H1 (cell line): ENCODE data around the gene EMC7. TPM values are rescaled to one million over a fixed set of nuclear protein-coding genes. Genes with fewer than 3 reads are reported as not detected.

Experiments used
- CTCF ChIA-PET: fragments of 300-600 bp; sonication (Branson Sonifier 250); formaldehyde crosslinking; loops from one replicate; lab custom pipeline; 2021; ENCODE audit not compliant: partially characterized antibody; lab: Charles Lee
- POLR2A ChIA-PET: fragments of 300-600 bp; sonication (Branson Sonifier 250); formaldehyde crosslinking; loops from one replicate; lab custom pipeline; 2021; ENCODE audit warnings: inconsistent platforms; ENCODE audit not compliant: partially characterized antibody; lab: Charles Lee
- DNase-seq, 2 experiments: peaks; one replicate each; pipeline versions ENCODE4 v3.0.0 to v3.0.0-alpha.2; 2010 to 2022; ENCODE audit warnings: low spot score in 2 of 2, low read depth in 1 of 2, mixed read lengths in 1 of 2
- FAIRE-seq: peaks from 2 replicates; lab custom pipeline; 2011; peaks lifted over from hg19 to GRCh38; lab: Jason Lieb, UNC
- H2AFZ ChIP-seq: 2 replicates; pipeline ENCODE4 v1.8.1; 2012; ENCODE audit warnings: low read length, inconsistent platforms
- H2AK5ac ChIP-seq: 2 replicates; pipeline ENCODE4 v1.6.1; 2013; ENCODE audit warnings: low read depth, low read length
- H2BK120ac ChIP-seq: replicated peaks from 2 replicates; pipeline ENCODE3; 2013; ENCODE audit warnings: low read depth, low read length, inconsistent platforms
- H2BK12ac ChIP-seq: 2 replicates; pipeline ENCODE4 v1.6.1; 2013; ENCODE audit warnings: low read depth, low read length
- H2BK15ac ChIP-seq: 2 replicates; pipeline ENCODE4 v1.6.1; 2013; ENCODE audit warnings: low read length
- H2BK20ac ChIP-seq: 2 replicates; pipeline ENCODE4 v1.6.1; 2013; ENCODE audit warnings: low read length
- H2BK5ac ChIP-seq: 2 replicates; pipeline ENCODE4 v1.6.1; 2013; ENCODE audit warnings: low read depth, low read length
- H3K14ac ChIP-seq: 2 replicates; pipeline ENCODE4 v1.6.1; 2013; ENCODE audit warnings: inconsistent platforms; ENCODE audit not compliant: insufficient read length
- H3K18ac ChIP-seq: 2 replicates; pipeline ENCODE4 v1.6.1; 2013; ENCODE audit warnings: low read length; ENCODE audit errors: extremely low read depth
- H3K23ac ChIP-seq: 2 replicates; pipeline ENCODE4 v1.6.1; 2013; ENCODE audit warnings: inconsistent platforms; ENCODE audit not compliant: insufficient read length
- H3K23me2 ChIP-seq: 2 replicates; pipeline ENCODE4 v1.6.1; 2013; ENCODE audit warnings: low read depth, low read length
- H3K27ac ChIP-seq: 2 replicates; pipeline ENCODE4 v1.6.1; 2011; ENCODE audit warnings: low read depth, low read length, inconsistent platforms
- H3K27me3 ChIP-seq, 4 experiments: replicated peaks in 1 of 4; 1 replicate in 1 of 4; 2 replicates in 3 of 4; pipeline versions ENCODE4 v1.6.1 to v1.8.1; 2011 to 2013; ENCODE audit warnings: low read length in 3 of 4, mild to moderate bottlenecking in 3 of 4, inconsistent platforms in 2 of 4, mixed read lengths in 2 of 4, moderate library complexity in 1 of 4; ENCODE audit not compliant: control insufficient read depth in 3 of 4, insufficient read depth in 3 of 4; ENCODE audit errors: extremely low read depth in 1 of 4
- H3K36me3 ChIP-seq, 4 experiments: 2 replicates each; pipeline versions ENCODE4 v1.6.1 to v1.8.1; 2011 to 2013; ENCODE audit warnings: mild to moderate bottlenecking in 4 of 4, low read length in 3 of 4, moderate library complexity in 2 of 4, control low read depth in 1 of 4, inconsistent platforms in 1 of 4; ENCODE audit not compliant: insufficient read depth in 4 of 4, control insufficient read depth in 2 of 4
- H3K4ac ChIP-seq: replicated peaks from 2 replicates; pipeline ENCODE3; 2013; ENCODE audit warnings: low read length, low read depth, mixed read lengths, inconsistent platforms; ENCODE audit not compliant: insufficient read length
- H3K4me1 ChIP-seq, 4 experiments: replicated peaks in 1 of 4; 1 replicate in 1 of 4; 2 replicates in 3 of 4; pipeline versions ENCODE4 v1.6.1 to v1.8.1; 2011 to 2013; ENCODE audit warnings: low read length in 3 of 4, inconsistent platforms in 2 of 4, mixed read lengths in 1 of 4; ENCODE audit not compliant: insufficient read depth in 4 of 4, control insufficient read depth in 3 of 4
- H3K4me2 ChIP-seq, 2 experiments: 2 replicates each; pipeline versions ENCODE4 v1.6.1 to v1.8.1; 2011 to 2013; ENCODE audit warnings: low read depth in 2 of 2, low read length in 2 of 2, control low read depth in 1 of 2, inconsistent platforms in 1 of 2, mild to moderate bottlenecking in 1 of 2; ENCODE audit not compliant: insufficient read depth in 1 of 2
- H3K4me3 ChIP-seq, 4 experiments: fragments of 200-600, 300-600 bp in 1 of 4; sonication (generic), shearing (Covaris generic), sonication (Bioruptor Twin) in 1 of 4; 2 replicates each; pipeline versions ENCODE4 v1.5.1 to v1.8.1; 2011 to 2016; ENCODE audit warnings: low read length in 4 of 4, low read depth in 3 of 4, control low read depth in 2 of 4, inconsistent platforms in 2 of 4, mild to moderate bottlenecking in 2 of 4, mixed read lengths in 1 of 4, moderate library complexity in 1 of 4; ENCODE audit not compliant: insufficient read depth in 2 of 4; ENCODE audit errors: extremely low read depth in 1 of 4
- H3K56ac ChIP-seq: replicated peaks from 2 replicates; pipeline ENCODE3; 2013; ENCODE audit warnings: low read depth, mild to moderate bottlenecking, mixed read lengths, low read length, inconsistent platforms; ENCODE audit not compliant: insufficient read length
- H3K79me1 ChIP-seq: 2 replicates; pipeline ENCODE4 v1.6.1; 2013; ENCODE audit warnings: low read depth, low read length, control low read depth
- H3K79me2 ChIP-seq, 2 experiments: 2 replicates each; pipeline versions ENCODE4 v1.6.1 to v1.8.1; 2012 to 2013; ENCODE audit warnings: low read length in 2 of 2, mild to moderate bottlenecking in 2 of 2, inconsistent platforms in 1 of 2; ENCODE audit not compliant: insufficient read depth in 2 of 2, control insufficient read depth in 1 of 2
- H3K9ac ChIP-seq, 4 experiments: replicated peaks in 1 of 4; 1 replicate in 1 of 4; 2 replicates in 3 of 4; pipeline versions ENCODE4 v1.6.1 to v1.8.1; 2011 to 2013; ENCODE audit warnings: low read depth in 3 of 4, low read length in 3 of 4, control low read depth in 2 of 4, mild to moderate bottlenecking in 2 of 4, moderate library complexity in 2 of 4, inconsistent platforms in 1 of 4; ENCODE audit errors: extremely low read depth in 1 of 4
- H3K9me3 ChIP-seq, 2 experiments: 2 replicates each; pipeline versions ENCODE4 v1.6.1 to v1.8.1; 2012 to 2013; ENCODE audit warnings: mild to moderate bottlenecking in 2 of 2, moderate library complexity in 2 of 2, control low read depth in 1 of 2, inconsistent platforms in 1 of 2, low read depth in 1 of 2, low read length in 1 of 2, mixed read lengths in 1 of 2; ENCODE audit not compliant: insufficient read depth in 2 of 2
- H4K20me1 ChIP-seq, 2 experiments: replicated peaks in 1 of 2; 2 replicates each; pipeline versions ENCODE3 to v1.8.1; 2011 to 2013; ENCODE audit warnings: inconsistent platforms in 2 of 2, low read length in 2 of 2, mild to moderate bottlenecking in 1 of 2; ENCODE audit not compliant: insufficient read depth in 2 of 2, control insufficient read depth in 1 of 2
- H4K5ac ChIP-seq: 2 replicates; pipeline ENCODE4 v1.6.1; 2013; ENCODE audit warnings: low read length, low read depth, mixed read lengths, inconsistent platforms; ENCODE audit not compliant: insufficient read length
- H4K8ac ChIP-seq: 2 replicates; pipeline ENCODE4 v1.8.0; 2013; ENCODE audit warnings: mild to moderate bottlenecking, moderate library complexity, low read length, inconsistent platforms; ENCODE audit not compliant: insufficient read depth; ENCODE audit errors: extremely low read depth
- H4K91ac ChIP-seq: replicated peaks from 2 replicates; pipeline ENCODE3; 2013; ENCODE audit warnings: low read length, mixed read lengths, inconsistent platforms; ENCODE audit not compliant: insufficient read length
- E2F6 ChIP-seq: IDR thresholded peaks from 2 replicates; pipeline ENCODE4 v1.6.1; 2012; ENCODE audit warnings: inconsistent platforms
- POU5F1 ChIP-seq: IDR thresholded peaks from 2 replicates; pipeline ENCODE4 v1.6.1; 2011; ENCODE audit warnings: low read depth, mild to moderate bottlenecking, low read length, moderate library complexity
- RBBP5 ChIP-seq: IDR thresholded peaks from 2 replicates; pipeline ENCODE4 v1.7.1; 2012; ENCODE audit warnings: low read depth, mild to moderate bottlenecking, inconsistent platforms, low read length, moderate library complexity, borderline replicate concordance
- RFX5 ChIP-seq: IDR thresholded peaks from 2 replicates; pipeline ENCODE4 v1.6.1; 2011; ENCODE audit warnings: low read depth, low read length, improper control_type of control experiment, borderline replicate concordance
- RNF2 ChIP-seq: fragments of 200-900, 300-1000 bp; sonication (generic); IDR thresholded peaks from 2 replicates; pipeline ENCODE4 v1.7.1; 2016; ENCODE audit warnings: borderline replicate concordance, low read depth, mild to moderate bottlenecking, antibody characterized with exemption, low read length; ENCODE audit not compliant: poor library complexity, severe bottlenecking; ENCODE audit errors: missing control alignments
- YY1 ChIP-seq: IDR thresholded peaks from 2 replicates; pipeline ENCODE4 v1.6.1; 2011; ENCODE audit warnings: low read depth, mild to moderate bottlenecking, low read length
- WGBS, 2 experiments: shearing (Covaris generic) in 1 of 2; methylation state at CpG; one replicate each; pipeline versions ENCODE4 v1.1.6 to v1.1.7; 2013 to 2015; ENCODE audit warnings: low lambda C conversion rate in 2 of 2, mixed read lengths in 2 of 2, inconsistent platforms in 1 of 2, low coverage in 1 of 2, missing lambda C conversion rate in 1 of 2; ENCODE audit not compliant: insufficient replicate concordance in 2 of 2, insufficient coverage in 1 of 2, insufficient read length in 1 of 2; ENCODE audit errors: extremely low coverage in 1 of 2, missing lambda C conversion rate in 1 of 2; 5-methylcytosine and 5-hydroxymethylcytosine counted together
- long read RNA-seq, 2 experiments: library from RNA in 1 of 2; library from capped mRNA in 1 of 2; stranded (forward); transcript quantifications; one replicate each; pipeline ENCODE4 v2.0.0, GENCODE V29; 2021; ENCODE audit warnings: inconsistent platforms in 1 of 2
- polyA minus RNA-seq, 3 experiments: library from RNA; depleted of rRNA, polyadenylated mRNA; stranded (reverse); fragments of >200 nt; gene quantifications; 1 replicate in 2 of 3; 2 replicates in 1 of 3; pipeline ENCODE4 v1.2.3, GENCODE V29; 2011
- polyA plus RNA-seq, 7 experiments: library from polyadenylated mRNA; depleted of rRNA in 3 of 7; stranded (reverse) in 5 of 7; unstranded in 2 of 7; fragments of >200 nt in 5 of 7; fragments of 200-250 nt in 2 of 7; gene quantifications; 1 replicate in 5 of 7; 2 replicates in 1 of 7; 4 replicates in 1 of 7; pipeline versions ENCODE4 v1.2.1 to v1.2.3, GENCODE V29; 2011 to 2013; ENCODE audit warnings: missing spikeins in 2 of 7, mixed read lengths in 2 of 7
- total RNA-seq: library from RNA; stranded (reverse); fragmentation: NEBNext Ultra II Directional; extraction: Animal tissue kit (Norgen Biotek cat#: 25700); gene quantifications from 2 replicates; pipeline ENCODE4 v1.2.1, GENCODE V29; 2021

EMC7 gene
- total RNA-seq, result 39.0 TPM in 2 replicates
- polyA plus RNA-seq (2011; rRNA removed), result 15.5 and 29.0 TPM in 2 replicates
- 28.9 TPM for polyA plus RNA-seq (2011; cell fraction: cytosol; rRNA removed)
- polyA plus RNA-seq (2011; cell fraction: nucleus; rRNA removed), result 12.7 TPM
- polyA plus RNA-seq (2012, experiment 1 of 2), result 38.1 to 44.4 TPM (median 40.7 TPM) in 4 replicates
- polyA plus RNA-seq (2012, experiment 2 of 2), result 19.3 TPM
- polyA plus RNA-seq (2013, experiment 1 of 2), result 59.6 TPM
- 71.9 TPM for polyA plus RNA-seq (2013, experiment 2 of 2)
- 10.9 and 13.2 TPM in 2 replicates for polyA minus RNA-seq (2011; rRNA and poly(A)+ RNA removed)
- 5.7 TPM for polyA minus RNA-seq (2011; cell fraction: cytosol; rRNA and poly(A)+ RNA removed)
- 10.4 TPM for polyA minus RNA-seq (2011; cell fraction: nucleus; rRNA and poly(A)+ RNA removed)
- long read RNA-seq, experiment 1, transcript EMC7-201 (5 exons, 1,155 nt), result major isoform, 48 of 56 reads
- long read RNA-seq, experiment 1, partial matches to known transcripts, result 4 of 56 reads
- long read RNA-seq, experiment 1, other reads (novel, unspliced or antisense), result 3 of 56 reads
- long read RNA-seq, experiment 2, transcript EMC7-201 (5 exons, 1,155 nt), result major isoform, 117 of 127 reads
- long read RNA-seq, experiment 2, partial matches to known transcripts, result 3 of 127 reads
- long read RNA-seq, experiment 2, other reads (novel, unspliced or antisense), result 6 of 127 reads

DNA sequence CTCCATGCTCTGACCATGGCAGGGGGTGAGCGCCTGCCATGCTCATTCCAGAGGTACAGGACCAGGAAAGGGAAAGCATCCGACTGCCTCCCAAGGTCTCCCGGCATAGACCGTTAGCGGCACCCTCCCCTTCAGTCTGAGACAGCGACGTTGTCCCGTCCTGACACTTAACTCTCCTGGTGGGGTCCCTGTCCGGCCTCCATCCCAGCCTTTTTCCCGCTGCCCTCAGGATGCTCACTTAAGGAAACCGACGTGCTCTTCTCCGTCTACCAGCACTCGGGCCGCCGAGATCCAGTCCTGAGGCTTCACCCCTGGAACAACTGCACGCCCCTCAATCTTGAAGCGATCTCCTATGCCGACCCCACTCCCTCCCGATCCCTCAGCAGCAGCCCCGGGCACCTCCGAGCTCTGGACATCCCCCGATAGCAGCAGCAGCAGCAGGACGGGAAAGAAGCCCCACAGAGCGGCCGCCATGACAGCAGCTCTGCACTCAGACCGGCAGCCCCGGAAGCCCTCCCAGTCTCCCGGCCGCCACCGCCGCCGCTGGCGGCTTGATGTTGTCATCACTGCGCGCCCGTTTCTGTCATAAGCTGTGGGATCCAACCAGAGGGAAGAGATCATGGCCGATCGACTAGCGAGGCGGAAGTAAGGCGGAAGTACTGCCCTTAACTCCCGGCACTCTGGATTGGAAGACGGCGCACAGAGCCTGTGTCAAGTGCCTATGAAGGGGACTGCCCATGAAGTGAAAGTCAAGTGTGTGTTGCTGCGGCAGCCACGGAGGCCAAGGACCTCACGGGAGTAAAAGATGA is at the start of gene EMC7, which contains the start of gene PGBD4:
EMC7 (minus strand) TSS at position 497 of the 809 bp plus-strand sequence; CDS start at position 474, 23 bp downstream.
PGBD4 (plus strand) TSS at position 718 of the 809 bp plus-strand sequence. CDS start 449 bp downstream, outside the sequence.
- Histone ChIP-seq H3K27ac (peak within 1 kb of the TSS; percentile 83), H3K56ac (peak within 1 kb of the TSS; percentile 63), H3K9me3 (no peaks in the 10 kb centered on the region), H3K23ac (no peak within 1 kb of the TSS), H2BK15ac (no peak within 1 kb of the TSS), H3K4ac (no peak within 1 kb of the TSS), H3K18ac (peak within 1 kb of the TSS; percentile 25; the same call in 1 of the 2 replicates), H3K79me1 (no peaks in the 10 kb centered on the region), H2BK120ac (no peak within 1 kb of the TSS), H3K79me2 (peaks cover 0 to 35% of the 10 kb centered on the region in 2 experiments; a peak in 2 of 4 replicates), H3K14ac (no peak within 1 kb of the TSS), H2BK12ac (0 out of 2 replicates have a peak within 1 kb of the TSS, but pooled peaks have one; percentile 23), H2BK20ac (no peak within 1 kb of the TSS), H4K5ac (peak within 1 kb of the TSS; percentile 31), H3K23me2 (peaks cover 8% of the 10 kb centered on the region), H2AFZ (peak within 1 kb of the TSS; percentile 95), H2BK5ac (peak within 1 kb of the TSS; percentile 67), H2AK5ac (no peak within 1 kb of the TSS), H3K36me3 (no peaks in the 10 kb centered on the region), H3K4me2 (peak within 1 kb of the TSS; percentile 77 to 93), H3K4me1 (peaks cover 0 to 4% (median 0%) of the 10 kb centered on the region in 4 experiments; a peak in 2 of 7 replicates), H4K91ac (no peak within 1 kb of the TSS), H4K8ac (peak within 1 kb of the TSS; percentile 98), H3K4me3 (peak within 1 kb of the TSS; percentile 84 to 100 (median 98)), H4K20me1 (no peaks in the 10 kb centered on the region), H3K27me3 (no peaks in the 10 kb centered on the region), H3K9ac (peak within 1 kb of the TSS; percentile 88 to 92 (median 90))
- POLR2A ChIA-PET, result interaction anchor here (0.6 to 2.2 kb wide), 6 partner anchors 9 to 344 kb away, joined by 3 to 10 read pairs (median 4); partner anchors contain the start of genes EMC4, KATNBL1 and LPCAT4
- CTCF ChIA-PET, result interaction anchor here (0.6 to 1.2 kb wide), 7 partner anchors 8 to 722 kb away, joined by 3 to 7 read pairs (median 4); no protein-coding TSS in a partner anchor
- 3% methylated on average over 48 of the region's 48 CpGs; no CpG with 5 or more reads in 1 of the 2 experiments for WGBS, 2 experiments
- DNase-seq (peak; percentile 93 to 99), FAIRE-seq (peak; percentile 91)
- TF ChIP-seq YY1, result peak; percentile 100
- TF ChIP-seq RFX5, result no peak
- peak; percentile 75; the same call in 1 of the 2 replicates for TF ChIP-seq RBBP5
- TF ChIP-seq RNF2, result no peak
- TF ChIP-seq E2F6, result 0 out of 2 replicates have a peak, but pooled peaks have one; percentile 36
- TF ChIP-seq POU5F1, result no peak
